ENCODE data around the gene RBM25. TPM values are rescaled to one million over a fixed set of nuclear protein-coding genes. Genes with fewer than 3 reads are reported as not detected.
"Not testable (repeated sequence)": the region's sequence is repeated elsewhere in the genome, so short reads cannot be mapped to it uniquely, and the experiment has no call there.

The RBM25 gene
- 32.9 and 33.6 TPM in 2 replicates for total RNA-seq

- Histone ChIP-seq H4K20me1 (ENCODE audit: insufficient read depth, low read length) (peaks cover 35% of the 10 kb centered on the region), H3K9me3 (ENCODE audit: low read depth, low read length) (no peaks in the 10 kb centered on the region), H3K4me3 (ENCODE audit: insufficient read depth, low read length) (peak within 1 kb of the TSS; percentile 100), H3K27ac (ENCODE audit: low read depth, low read length) (peak within 1 kb of the TSS; percentile 98), H3K4me2 (ENCODE audit: insufficient read depth, low read length) (peak within 1 kb of the TSS; percentile 99), H3K36me3 (ENCODE audit: insufficient read depth, low read length) (peaks cover 1% of the 10 kb centered on the region), H2AFZ (ENCODE audit: low read length) (peak within 1 kb of the TSS; percentile 99), H3K79me2 (ENCODE audit: insufficient read depth, low read length) (peaks cover 49% of the 10 kb centered on the region), H3K4me1 (ENCODE audit: insufficient read depth, low read length) (peaks cover 8% of the 10 kb centered on the region), H3K27me3 (ENCODE audit: insufficient read depth, low read length) (no peaks in the 10 kb centered on the region)
- TF ChIP-seq CTCF (IDR thresholded peaks at IDR 0.05; ENCODE audit: extremely low read depth, low read depth, low read length): no peak
- DNase-seq (ENCODE audit: insufficient read length, low spot score, missing footprints): peak; percentile 96
Measured at GRCh38 chr14:73058224-73058921, at the start of gene RBM25. Gene RBM25 (plus strand): TSS chr14:73058534. CDS start chr14:73071642, 13,108 bp downstream.

GRCh38 chr14:73011189-73011588, 47.1 kb upstream of the RBM25 start:
- H3K79me2 ChIP-seq (ENCODE audit: insufficient read depth, low read length): peaks cover 68% of the 10 kb centered on the region

GRCh38 chr14:73014105-73014504, 44.2 kb upstream of the RBM25 start:
- Histone ChIP-seq H3K9me3 (ENCODE audit: low read depth, low read length) (no peaks in the 10 kb centered on the region), H3K4me2 (ENCODE audit: insufficient read depth, low read length) (no peak overlapping the region), H3K27me3 (ENCODE audit: insufficient read depth, low read length) (no peaks in the 10 kb centered on the region), H3K4me1 (ENCODE audit: insufficient read depth, low read length) (peaks cover under 1% of the 10 kb centered on the region), H4K20me1 (ENCODE audit: insufficient read depth, low read length) (peaks cover 21% of the 10 kb centered on the region), H3K79me2 (ENCODE audit: insufficient read depth, low read length) (peaks cover 71% of the 10 kb centered on the region), H3K27ac (ENCODE audit: low read depth, low read length) (no peak overlapping the region), H3K36me3 (ENCODE audit: insufficient read depth, low read length) (peaks cover 8% of the 10 kb centered on the region), H3K4me3 (ENCODE audit: insufficient read depth, low read length) (no peak overlapping the region), H2AFZ (ENCODE audit: low read length) (no peak overlapping the region)
- no peak for DNase-seq (ENCODE audit: insufficient read length, low spot score, missing footprints)
- no peak for TF ChIP-seq CTCF (IDR thresholded peaks at IDR 0.05; ENCODE audit: extremely low read depth, low read depth, low read length)

More at GRCh38 chr14:73011189-73011588, 47.1 kb upstream of the RBM25 start:
- H4K20me1 ChIP-seq (ENCODE audit: insufficient read depth, low read length): peaks cover 19% of the 10 kb centered on the region
- H3K9me3 ChIP-seq (ENCODE audit: low read depth, low read length); H3K27ac ChIP-seq (ENCODE audit: low read depth, low read length); H3K4me2 ChIP-seq (ENCODE audit: insufficient read depth, low read length); H3K4me3 ChIP-seq (ENCODE audit: insufficient read depth, low read length); H3K4me1 ChIP-seq (ENCODE audit: insufficient read depth, low read length); H2AFZ ChIP-seq (ENCODE audit: low read length); DNase-seq (ENCODE audit: insufficient read length, low spot score, missing footprints); H3K27me3 ChIP-seq (ENCODE audit: insufficient read depth, low read length): not testable (repeated sequence)
- peaks cover 11% of the 10 kb centered on the region for H3K36me3 ChIP-seq (ENCODE audit: insufficient read depth, low read length)

GRCh38 chr14:73015552-73015951, 42.8 kb upstream of the RBM25 start:
- not testable (repeated sequence) for H3K27me3 ChIP-seq (ENCODE audit: insufficient read depth, low read length); H3K36me3 ChIP-seq (ENCODE audit: insufficient read depth, low read length); DNase-seq (ENCODE audit: insufficient read length, low spot score, missing footprints); H3K4me1 ChIP-seq (ENCODE audit: insufficient read depth, low read length); H2AFZ ChIP-seq (ENCODE audit: low read length); H3K27ac ChIP-seq (ENCODE audit: low read depth, low read length); H3K4me3 ChIP-seq (ENCODE audit: insufficient read depth, low read length); H3K4me2 ChIP-seq (ENCODE audit: insufficient read depth, low read length); H3K9me3 ChIP-seq (ENCODE audit: low read depth, low read length)
- peaks cover 75% of the 10 kb centered on the region for H3K79me2 ChIP-seq (ENCODE audit: insufficient read depth, low read length)
- peaks cover 30% of the 10 kb centered on the region for H4K20me1 ChIP-seq (ENCODE audit: insufficient read depth, low read length)

GRCh38 chr14:73016011-73016410, 42.3 kb upstream of the RBM25 start:
- not testable (repeated sequence) for H3K27me3 ChIP-seq (ENCODE audit: insufficient read depth, low read length); H3K4me1 ChIP-seq (ENCODE audit: insufficient read depth, low read length); H3K27ac ChIP-seq (ENCODE audit: low read depth, low read length); H3K36me3 ChIP-seq (ENCODE audit: insufficient read depth, low read length); H3K4me3 ChIP-seq (ENCODE audit: insufficient read depth, low read length); H3K9me3 ChIP-seq (ENCODE audit: low read depth, low read length); DNase-seq (ENCODE audit: insufficient read length, low spot score, missing footprints); H2AFZ ChIP-seq (ENCODE audit: low read length); H3K4me2 ChIP-seq (ENCODE audit: insufficient read depth, low read length)
- Histone ChIP-seq H4K20me1 (ENCODE audit: insufficient read depth, low read length) (peaks cover 30% of the 10 kb centered on the region), H3K79me2 (ENCODE audit: insufficient read depth, low read length) (peaks cover 80% of the 10 kb centered on the region)

Data from osteoblast (primary cell).